ENCODE results near the gene TPRN.

DNA sequence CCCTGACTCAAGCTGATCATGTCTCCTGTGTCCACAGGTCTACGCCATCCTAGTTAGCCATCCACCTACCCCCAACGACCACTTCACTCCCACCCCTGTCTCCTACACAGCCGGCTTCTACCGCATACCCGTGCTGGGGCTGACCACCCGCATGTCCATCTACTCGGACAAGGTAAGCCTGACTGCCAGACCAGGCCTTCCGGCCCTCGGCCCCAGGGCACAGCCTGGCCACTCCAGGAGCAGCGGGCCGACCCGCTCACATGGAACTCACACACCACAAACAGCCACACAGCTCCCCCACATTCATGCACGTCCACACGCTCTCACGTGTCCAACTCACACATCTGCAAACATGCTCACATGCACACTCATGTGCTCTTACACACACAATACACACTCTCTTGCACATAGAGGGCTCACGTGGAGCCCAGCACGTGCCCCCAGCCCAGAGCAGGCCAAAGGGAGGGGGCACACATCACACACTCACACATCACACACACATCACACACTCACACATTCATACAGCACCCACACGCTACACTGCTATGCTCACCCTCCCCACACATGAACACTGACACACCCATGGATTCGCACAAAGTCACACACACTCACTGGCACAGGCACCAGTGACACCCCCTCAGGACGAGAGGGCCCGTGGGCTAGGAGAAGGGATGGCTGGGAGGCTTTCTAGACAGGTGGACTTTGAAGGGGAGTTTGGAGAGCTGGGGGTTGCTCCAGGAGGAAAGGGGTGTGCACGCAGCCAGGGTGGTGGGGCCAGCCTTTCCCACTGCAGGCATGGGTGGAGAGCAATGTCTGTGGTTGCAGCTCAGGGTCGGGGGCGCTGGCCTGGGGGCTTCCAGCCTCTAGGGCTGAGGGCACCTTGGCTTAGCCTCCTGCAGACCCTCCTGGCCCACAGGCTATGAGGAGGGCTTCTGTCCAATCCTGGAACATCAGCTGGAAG lies 58.3 kb downstream of the TPRN start:
- no peak for TF ChIP-seq CTCF (IDR thresholded peaks at IDR 0.05)
- TF ChIP-seq POLR2A (IDR thresholded peaks at IDR 0.05): no peak

Data from body of pancreas (tissue), 4 donors.